Cardiac fibroblast (primary cell): ENCODE results near the gene TRNP1.

Experiments
- DNase-seq, 2 donors: peaks; one replicate each; pipeline versions ENCODE4 v3.0.0 to v3.0.0-alpha.2; 2010; ENCODE audit warnings: low read depth in 2 of 2
- H3K4me3 ChIP-seq, 2 donors: replicated peaks in 1 of 2; 1 replicate in 1 of 2; 2 replicates in 1 of 2; pipeline ENCODE4 v1.5.1; 2011; ENCODE audit warnings: low read depth in 2 of 2, low read length in 2 of 2, mild to moderate bottlenecking in 2 of 2, moderate library complexity in 1 of 2
- TF ChIP-seq, protein P1 (sequence below): IDR thresholded peaks from one replicate; pipeline ENCODE4 v1.5.1; 2011; ENCODE audit warnings: low read depth, mild to moderate bottlenecking, low read length, inconsistent platforms

TRNP1 gene

GRCh38 chr1:26994020-26994786 lies 711 bp downstream of the TRNP1 start:
- DNase-seq: no peak
- H3K4me3 ChIP-seq: peak overlapping the region; percentile 70 to 77
- TF ChIP-seq, protein P1, sequence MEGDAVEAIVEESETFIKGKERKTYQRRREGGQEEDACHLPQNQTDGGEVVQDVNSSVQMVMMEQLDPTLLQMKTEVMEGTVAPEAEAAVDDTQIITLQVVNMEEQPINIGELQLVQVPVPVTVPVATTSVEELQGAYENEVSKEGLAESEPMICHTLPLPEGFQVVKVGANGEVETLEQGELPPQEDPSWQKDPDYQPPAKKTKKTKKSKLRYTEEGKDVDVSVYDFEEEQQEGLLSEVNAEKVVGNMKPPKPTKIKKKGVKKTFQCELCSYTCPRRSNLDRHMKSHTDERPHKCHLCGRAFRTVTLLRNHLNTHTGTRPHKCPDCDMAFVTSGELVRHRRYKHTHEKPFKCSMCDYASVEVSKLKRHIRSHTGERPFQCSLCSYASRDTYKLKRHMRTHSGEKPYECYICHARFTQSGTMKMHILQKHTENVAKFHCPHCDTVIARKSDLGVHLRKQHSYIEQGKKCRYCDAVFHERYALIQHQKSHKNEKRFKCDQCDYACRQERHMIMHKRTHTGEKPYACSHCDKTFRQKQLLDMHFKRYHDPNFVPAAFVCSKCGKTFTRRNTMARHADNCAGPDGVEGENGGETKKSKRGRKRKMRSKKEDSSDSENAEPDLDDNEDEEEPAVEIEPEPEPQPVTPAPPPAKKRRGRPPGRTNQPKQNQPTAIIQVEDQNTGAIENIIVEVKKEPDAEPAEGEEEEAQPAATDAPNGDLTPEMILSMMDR: no peak

DNA sequence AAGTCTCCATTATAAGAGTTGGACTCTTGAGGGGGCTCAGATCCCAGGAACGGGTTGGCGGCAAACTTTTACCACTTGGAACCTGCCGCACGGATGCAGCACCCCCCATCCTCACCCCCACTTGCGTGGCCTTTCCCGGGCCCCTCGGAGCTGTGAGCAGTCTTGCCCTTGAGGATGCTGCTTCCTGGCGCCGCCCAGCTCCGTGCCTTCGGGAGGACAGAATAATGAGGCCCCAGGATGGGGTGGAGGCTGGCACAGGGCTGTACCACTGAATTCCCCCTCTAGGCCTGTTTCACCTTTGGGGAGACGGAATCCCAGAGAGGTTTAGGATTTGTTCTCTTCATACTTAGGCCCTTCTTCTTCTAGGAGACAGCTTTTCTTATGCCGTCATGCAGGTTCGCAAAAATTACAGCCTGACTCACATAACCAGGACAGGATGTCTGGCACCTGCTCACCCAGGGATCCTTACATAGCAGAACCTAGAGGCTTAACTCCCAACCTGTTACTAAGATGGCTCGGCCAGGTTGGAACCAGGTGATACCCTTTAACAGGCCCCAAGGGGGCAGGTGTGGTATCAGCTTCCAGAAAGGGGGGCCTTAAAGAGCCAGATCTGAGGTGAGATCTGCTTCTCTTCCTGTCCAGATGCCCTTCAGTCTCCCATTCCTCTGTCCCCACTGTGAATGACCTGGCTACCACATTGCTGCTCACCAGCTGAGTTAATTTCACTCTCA lies 1.5 kb downstream of the TRNP1 start:
- H3K4me3 ChIP-seq: peak overlapping the region; percentile 70 to 77
- DNase-seq: no peak
- TF ChIP-seq, protein P1: no peak

DNA sequence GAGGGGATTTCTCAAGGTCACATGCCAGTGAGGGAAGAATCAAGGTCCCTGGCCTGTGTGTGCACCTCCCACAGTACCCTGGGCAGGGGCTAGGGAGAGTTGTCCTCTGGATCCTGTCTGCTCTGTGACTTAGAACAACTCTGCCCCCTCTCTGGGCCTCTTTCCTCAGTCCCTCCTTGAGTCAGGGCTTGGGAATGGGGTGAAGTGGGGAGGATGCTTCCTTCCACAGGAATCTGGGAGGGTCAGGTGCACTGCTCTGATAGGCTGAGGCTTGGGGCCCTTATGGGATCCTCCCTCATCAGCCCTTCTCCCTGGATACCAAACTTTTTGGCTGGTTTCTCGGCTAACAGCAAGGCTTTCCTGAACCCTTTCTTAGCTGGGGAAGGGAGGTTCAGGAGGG lies 2.5 kb downstream of the TRNP1 start:
- peak; percentile 57 to 59 for DNase-seq
- peak overlapping the region; percentile 19 to 77 for H3K4me3 ChIP-seq
- TF ChIP-seq, protein P1: no peak

DNA sequence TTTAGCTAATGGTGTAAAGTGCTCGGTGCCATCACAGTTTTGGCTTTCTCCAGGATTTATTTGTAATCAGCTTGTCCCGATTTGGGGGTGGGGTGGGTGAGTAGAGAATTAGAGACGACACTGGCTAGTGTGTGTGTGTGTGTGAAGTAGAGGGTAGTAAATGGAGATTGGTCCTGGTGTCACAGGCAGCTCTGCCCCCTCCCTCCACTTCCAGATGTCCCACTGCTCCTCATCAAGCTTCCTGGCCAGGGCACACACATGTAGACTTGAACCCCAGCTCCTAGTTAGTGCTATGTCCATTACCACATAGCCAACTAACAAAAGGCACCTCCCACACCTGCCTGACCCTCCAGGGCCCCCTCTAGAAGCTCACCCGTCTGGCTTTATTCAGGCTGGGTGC lies 3.2 kb downstream of the TRNP1 start:
- TF ChIP-seq, protein P1: no peak
- no peak for DNase-seq
- H3K4me3 ChIP-seq: peak overlapping the region in 1 of 2 donors; percentile 77

DNA sequence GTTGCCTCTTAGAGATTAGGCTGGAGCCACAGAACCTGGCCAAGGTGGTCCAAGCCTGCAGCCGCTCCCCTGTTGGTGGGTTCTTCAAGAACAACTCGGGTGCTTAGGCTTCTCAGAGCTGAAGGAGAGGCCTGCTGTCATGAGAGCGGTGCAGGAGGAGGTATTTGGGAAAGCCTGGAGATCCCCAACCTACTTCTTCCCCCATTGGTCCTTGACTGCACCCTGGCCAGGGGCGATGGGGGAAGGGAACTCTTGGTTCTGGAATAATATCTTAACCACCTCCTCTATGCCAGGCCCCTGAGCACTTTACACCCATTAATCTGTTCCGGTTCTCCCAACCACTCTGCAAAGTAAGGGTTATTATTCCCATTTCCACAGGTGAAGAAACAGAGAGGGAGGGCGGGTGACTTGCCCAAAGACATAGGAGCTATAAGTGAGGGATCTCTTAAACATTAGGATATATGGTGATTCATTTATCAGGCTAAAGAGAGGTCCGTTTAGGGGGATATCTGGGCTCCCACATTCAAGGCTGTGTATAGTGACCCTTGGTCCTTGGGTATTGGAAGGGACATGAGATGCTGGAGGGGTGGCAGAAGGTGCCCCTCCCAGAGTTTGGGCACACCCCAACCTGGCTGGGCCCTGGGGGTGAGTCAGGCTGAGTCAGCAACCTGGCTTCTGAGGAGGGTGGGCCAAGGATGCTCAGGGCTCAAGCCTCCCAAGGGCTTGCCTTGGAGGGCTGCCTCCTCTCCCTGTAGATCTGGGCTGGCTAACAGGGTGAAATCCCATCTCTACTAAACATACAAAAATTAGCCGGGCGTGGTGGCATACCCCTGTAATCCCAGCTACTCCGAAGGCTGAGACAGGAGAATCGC lies 5.2 kb downstream of the TRNP1 start:
- TF ChIP-seq, protein P1: no peak
- H3K4me3 ChIP-seq: no peak overlapping the region
- DNase-seq: peak in 1 of 2 donors; percentile 73

- no peak overlapping the region for H3K4me3 ChIP-seq
- peak; percentile 98 to 99 for DNase-seq
- TF ChIP-seq, protein P1: peak; percentile 16
Measured at GRCh38 chr1:26999440-26999987, 6.0 kb downstream of the TRNP1 start.
